ENCODE results near the gene RTKN. TPM values are rescaled to one million over a fixed set of nuclear protein-coding genes. Genes with fewer than 3 reads are reported as not detected.

RTKN gene
- total and polyA plus RNA-seq, 2 of the 13 experiments (the other 11 are each of a cell fraction or from before 2014, with no cell fraction given), result 159 to 166 TPM

- TF ChIP-seq FOXK1 (CRISPR knock-in tag; IDR thresholded peaks at IDR 0.05; ENCODE audit: borderline replicate concordance, low read depth) (0 out of 2 replicates have a peak, but pooled peaks have one; percentile 31), PAF1 (CRISPR knock-in tag; IDR thresholded peaks at IDR 0.05) (no peak), ZNF850 (CRISPR knock-in tag; conservative IDR thresholded peaks at IDR 0.05) (no peak), THYN1 (CRISPR knock-in tag; IDR thresholded peaks at IDR 0.05; ENCODE audit: borderline replicate concordance, low read depth) (no peak), KAT2B (IDR thresholded peaks at IDR 0.05; ENCODE audit: borderline replicate concordance, low read depth, low read length) (no peak), NR3C1 (CRISPR knock-in tag; IDR thresholded peaks at IDR 0.05) (no peak), FOXA3 (CRISPR knock-in tag; IDR thresholded peaks at IDR 0.05) (peak; percentile 37; the same call in 1 of the 2 replicates), MIER2 (CRISPR knock-in tag; IDR thresholded peaks at IDR 0.05) (no peak), CC2D1A (CRISPR knock-in tag; IDR thresholded peaks at IDR 0.05) (no peak), MYPOP (CRISPR knock-in tag; IDR thresholded peaks at IDR 0.05) (no peak), ZMYM4 (CRISPR knock-in tag; IDR thresholded peaks at IDR 0.05) (peak; percentile 50; the same call in 1 of the 2 replicates), GATA4 (IDR thresholded peaks at IDR 0.05; ENCODE audit: borderline replicate concordance, low read depth) (no peak), FIP1L1 (IDR thresholded peaks at IDR 0.05; ENCODE audit: borderline replicate concordance, insufficient read depth, low read depth, low read length) (no peak), YY1 (IDR thresholded peaks at IDR 0.05; ENCODE audit: insufficient read depth, insufficient replicate concordance, low read depth, low read length) (no peak), ATF7-NPFF (CRISPR knock-in tag; IDR thresholded peaks at IDR 0.05; ENCODE audit: low read depth) (no peak), SATB2 (CRISPR knock-in tag; IDR thresholded peaks at IDR 0.05) (no peak), ATAD3A (CRISPR knock-in tag; IDR thresholded peaks at IDR 0.05) (no peak)
- TF ChIP-seq, protein P1, sequence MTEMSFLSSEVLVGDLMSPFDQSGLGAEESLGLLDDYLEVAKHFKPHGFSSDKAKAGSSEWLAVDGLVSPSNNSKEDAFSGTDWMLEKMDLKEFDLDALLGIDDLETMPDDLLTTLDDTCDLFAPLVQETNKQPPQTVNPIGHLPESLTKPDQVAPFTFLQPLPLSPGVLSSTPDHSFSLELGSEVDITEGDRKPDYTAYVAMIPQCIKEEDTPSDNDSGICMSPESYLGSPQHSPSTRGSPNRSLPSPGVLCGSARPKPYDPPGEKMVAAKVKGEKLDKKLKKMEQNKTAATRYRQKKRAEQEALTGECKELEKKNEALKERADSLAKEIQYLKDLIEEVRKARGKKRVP (CRISPR knock-in tag; IDR thresholded peaks at IDR 0.05), result no peak
- TF ChIP-seq, protein P2, sequence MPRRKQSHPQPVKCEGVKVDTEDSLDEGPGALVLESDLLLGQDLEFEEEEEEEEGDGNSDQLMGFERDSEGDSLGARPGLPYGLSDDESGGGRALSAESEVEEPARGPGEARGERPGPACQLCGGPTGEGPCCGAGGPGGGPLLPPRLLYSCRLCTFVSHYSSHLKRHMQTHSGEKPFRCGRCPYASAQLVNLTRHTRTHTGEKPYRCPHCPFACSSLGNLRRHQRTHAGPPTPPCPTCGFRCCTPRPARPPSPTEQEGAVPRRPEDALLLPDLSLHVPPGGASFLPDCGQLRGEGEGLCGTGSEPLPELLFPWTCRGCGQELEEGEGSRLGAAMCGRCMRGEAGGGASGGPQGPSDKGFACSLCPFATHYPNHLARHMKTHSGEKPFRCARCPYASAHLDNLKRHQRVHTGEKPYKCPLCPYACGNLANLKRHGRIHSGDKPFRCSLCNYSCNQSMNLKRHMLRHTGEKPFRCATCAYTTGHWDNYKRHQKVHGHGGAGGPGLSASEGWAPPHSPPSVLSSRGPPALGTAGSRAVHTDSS (CRISPR knock-in tag; conservative IDR thresholded peaks at IDR 0.05), result no peak
- TF ChIP-seq, protein P3, sequence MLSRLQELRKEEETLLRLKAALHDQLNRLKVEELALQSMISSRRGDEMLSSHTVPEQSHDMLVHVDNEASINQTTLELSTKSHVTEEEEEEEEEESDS (CRISPR knock-in tag; IDR thresholded peaks at IDR 0.05; ENCODE audit: borderline replicate concordance), result no peak
Observed at GRCh38 chr2:74447230-74447999, 5.7 kb upstream of the RTKN start (continued).
